Stimulated activated CD8-positive, alpha-beta memory T cell treated with anti-CD3 and anti-CD28 coated beads, Interleukin-2, amount 100 ng/mL, for 48 hours (primary cell): Measurements from ENCODE around the gene KSR1.
"Not testable (repeated sequence)": the region's sequence is repeated elsewhere in the genome, so short reads cannot be mapped to it uniquely, and the experiment has no call there.

ENCODE experiments used
- DNase-seq, 2 donors: peaks; one replicate each; pipeline ENCODE4 v3.0.0-alpha.2; 2020; ENCODE audit warnings: low read depth in 2 of 2

KSR1 gene

DNA sequence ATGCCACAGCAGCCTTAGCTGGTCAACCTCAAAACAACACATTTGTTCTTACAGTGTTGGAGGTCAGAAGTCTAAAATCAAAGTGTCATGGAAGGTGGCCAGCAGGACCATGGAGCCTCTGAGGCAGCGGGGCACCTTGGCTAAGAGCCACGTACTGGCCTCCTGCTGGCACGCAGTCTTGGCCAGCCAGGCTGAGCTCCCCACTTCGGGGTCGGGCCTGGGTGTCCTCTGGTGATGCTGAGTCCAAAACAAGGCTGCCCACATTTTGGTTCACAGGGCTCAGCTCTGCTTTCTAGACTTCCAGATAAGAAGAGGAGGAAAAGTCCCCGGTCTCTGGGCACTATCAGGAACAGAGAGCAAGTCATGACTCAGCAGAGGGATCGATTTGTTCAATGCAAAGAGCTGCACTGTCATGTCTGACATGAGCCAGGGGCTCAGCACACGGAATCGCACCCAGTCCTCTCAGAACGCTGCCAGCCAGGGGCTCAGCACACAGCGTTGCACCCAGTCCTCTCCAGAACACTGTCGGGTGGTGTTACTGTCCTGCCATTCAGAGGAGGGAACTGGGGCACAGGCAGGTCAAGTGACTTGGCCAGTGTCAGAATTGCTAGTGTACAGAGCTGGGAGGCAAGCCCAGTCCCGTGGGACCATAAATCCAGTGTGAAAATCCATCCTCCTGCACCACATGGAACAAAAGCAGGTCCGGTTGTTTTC is 177.2 kb downstream of the KSR1 start:
- no peak for DNase-seq

DNA sequence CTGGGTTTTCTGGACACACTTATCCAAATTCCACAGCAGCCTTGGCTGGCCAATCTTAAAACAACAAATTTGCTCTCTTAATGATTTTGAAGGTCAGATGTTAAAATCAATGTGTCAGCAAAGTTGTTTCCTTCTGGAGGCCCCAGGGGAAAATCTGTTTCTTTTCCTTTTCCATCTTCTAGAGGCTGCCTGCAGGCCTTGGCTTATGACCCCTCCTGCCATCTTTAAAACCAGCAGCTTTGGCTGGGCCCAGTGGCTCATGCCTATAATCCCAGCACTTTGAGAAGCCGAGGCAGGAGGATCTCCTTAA is 177.7 kb downstream of the KSR1 start:
- no peak for DNase-seq

DNA sequence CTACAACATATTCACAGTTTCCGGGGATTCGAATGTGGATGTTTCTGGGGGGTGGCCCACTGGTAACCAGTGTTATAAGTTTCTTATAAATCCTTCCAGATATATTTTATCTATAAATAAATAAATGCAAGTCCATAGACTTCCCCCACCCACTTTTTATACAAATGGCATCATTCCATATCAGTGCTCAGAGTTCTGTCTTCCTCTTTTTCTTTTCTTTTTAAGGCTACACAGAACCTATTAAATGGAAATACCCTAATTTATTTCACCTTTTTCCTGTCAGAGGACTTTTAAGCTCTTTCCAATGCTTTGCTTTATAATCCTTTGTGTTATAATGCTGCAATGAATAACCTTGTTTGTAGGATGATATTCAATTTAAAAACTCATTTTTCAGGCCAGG is 178.5 kb downstream of the KSR1 start:
- no peak for DNase-seq

DNA sequence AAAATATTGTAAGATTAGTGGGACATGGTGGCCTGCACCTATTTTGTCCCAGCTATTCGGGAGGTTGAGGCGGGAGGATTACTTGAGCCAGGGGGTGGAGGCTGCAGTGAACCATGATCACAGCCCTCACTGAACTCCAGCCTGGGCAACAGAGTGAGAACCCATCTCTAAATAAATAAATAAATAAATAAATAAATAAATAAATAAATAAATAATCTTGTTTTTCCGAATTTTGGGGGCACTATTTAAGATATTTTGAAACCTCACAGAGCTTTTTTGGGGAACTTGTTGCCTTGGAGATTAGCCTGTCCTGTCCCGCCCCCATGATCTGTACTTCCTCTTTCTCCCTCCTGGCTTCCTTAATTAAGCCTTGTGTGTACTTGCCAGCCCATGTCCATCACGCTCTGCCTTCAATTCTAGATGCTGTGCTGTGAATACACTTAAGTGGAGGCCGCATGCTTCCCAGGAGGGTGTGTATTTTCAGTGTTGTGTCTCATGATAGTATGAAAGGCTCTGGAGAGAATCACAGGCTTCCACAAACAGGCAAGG is 179.1 kb downstream of the KSR1 start:
- DNase-seq: no peak

DNA sequence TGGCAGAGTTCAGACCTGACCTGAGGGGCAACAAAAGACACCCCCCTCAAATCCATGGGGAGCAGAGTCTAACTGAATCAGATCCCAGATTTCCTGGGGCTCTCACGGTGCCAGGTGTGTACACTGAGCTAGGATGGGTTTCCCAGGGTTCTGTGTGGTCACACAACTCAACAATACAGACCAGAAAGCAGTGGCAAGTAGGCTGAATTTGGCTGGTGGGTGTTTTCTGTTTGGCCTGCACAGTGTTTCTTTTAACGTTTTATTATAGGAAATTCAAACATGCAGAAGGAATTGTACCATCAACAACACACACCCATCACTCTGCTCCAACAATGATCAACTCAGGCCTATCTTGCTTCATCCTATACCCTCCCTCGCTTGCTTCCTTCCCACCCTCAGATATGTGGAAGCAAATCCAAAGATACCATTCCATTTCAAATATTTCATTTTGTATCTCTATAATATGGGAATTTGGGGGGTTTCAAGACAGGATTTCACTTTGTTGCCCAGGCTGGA is 179.8 kb downstream of the KSR1 start:
- DNase-seq: not testable (repeated sequence)

DNA sequence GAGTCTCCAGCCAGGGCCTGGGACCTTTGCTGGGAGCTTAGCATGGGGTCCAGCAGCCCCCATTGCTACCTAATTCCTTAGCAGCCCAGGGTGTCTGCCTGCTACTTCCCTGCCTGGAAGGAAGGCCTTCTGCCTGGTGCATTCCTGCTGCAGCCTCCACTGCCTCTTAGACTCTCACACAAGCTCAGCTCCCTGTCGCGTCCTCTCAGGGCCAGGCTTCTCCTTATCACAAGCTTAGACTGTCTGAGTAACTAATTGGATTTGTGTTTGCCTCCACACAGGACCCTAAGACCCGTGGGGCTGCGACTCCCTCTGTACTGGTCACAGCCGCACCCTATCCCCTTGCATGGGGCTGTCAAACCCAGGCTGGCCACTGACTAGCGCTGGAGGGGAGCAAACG is 181.6 kb downstream of the KSR1 start:
- DNase-seq: not testable (repeated sequence)

DNA sequence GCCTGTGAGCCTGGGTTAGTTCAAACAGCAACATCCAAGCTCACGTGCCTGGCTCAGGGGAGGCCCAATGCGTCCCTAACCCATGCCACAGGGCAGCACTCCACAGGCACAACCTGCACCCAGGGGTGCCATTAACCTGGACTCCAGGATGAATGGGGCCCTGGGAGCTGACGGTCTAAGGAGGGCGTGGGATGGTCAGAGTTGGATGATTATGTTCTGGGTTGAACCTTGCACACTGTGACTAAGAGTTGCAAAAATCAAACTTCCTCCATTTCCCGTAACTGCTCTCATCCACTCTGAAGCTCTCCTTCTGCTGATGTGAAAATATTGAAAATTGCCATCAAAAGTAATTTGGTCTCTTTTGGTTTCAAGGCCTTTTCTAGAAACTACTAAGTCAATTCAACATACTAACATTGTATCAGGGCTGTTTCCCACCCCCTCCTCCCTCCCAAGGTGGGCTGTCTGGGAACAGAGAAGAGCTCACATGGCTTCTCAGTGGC is 182.2 kb downstream of the KSR1 start:
- DNase-seq: not testable (repeated sequence)

DNA sequence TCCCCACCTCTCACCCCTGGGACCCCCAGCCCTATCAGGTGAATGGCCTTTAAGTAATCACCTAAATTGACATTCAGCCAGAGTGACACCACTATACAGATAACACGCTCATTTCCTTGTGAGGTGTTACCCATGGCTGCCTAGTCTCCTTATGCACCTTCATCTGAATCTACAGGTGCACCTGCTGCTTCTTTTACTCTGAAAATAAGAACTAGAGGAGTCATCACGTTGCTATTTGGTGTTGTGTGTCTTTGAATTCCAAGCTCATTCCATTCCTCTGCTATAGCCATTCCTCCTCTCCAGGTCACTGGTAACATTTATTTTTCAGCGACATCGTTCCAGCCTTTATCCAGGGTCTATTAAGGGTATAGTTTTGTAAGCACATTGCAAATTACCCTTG is 184.5 kb downstream of the KSR1 start:
- no peak for DNase-seq

DNA sequence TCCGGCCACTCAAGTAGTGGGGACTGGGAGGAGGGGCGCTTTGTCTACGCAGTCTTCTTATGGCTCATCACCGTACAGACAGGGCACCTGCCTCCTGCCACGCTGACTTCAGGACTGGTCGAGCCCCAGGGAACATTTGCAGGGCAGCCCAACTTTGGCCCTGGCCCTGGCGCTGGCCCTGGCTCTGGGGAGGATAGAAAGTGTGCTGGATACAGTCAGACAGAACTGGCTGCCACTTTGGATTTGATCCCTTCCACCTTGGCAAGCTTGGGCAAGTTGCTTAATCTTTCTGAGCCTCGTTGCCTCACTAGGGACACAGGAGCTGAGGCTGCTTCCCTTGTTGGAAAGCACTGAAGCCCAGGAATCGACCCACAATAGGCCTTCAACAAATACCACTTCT is 188.3 kb downstream of the KSR1 start:
- DNase-seq: no peak

DNA sequence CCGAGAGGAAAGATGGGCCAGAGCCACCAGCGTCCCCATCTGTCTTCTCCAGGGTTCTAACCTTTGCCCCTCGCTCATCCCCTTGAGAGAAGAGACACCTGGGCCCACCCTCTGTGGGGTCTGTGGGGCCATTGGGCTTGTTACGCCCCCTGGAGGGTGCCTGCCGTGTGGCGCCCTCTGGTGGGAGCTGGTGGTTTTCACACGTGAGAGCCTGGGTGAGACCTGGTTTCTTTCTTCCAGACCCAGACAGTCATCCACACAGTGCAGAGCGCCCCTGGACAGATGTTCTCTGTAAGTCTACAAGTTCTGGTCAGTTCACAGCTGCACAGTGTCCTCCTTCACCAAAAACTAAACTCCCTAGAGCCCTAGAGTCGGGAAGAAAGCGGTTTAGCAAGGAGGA is 189.4 kb downstream of the KSR1 start:
- DNase-seq: not testable (repeated sequence)

DNA sequence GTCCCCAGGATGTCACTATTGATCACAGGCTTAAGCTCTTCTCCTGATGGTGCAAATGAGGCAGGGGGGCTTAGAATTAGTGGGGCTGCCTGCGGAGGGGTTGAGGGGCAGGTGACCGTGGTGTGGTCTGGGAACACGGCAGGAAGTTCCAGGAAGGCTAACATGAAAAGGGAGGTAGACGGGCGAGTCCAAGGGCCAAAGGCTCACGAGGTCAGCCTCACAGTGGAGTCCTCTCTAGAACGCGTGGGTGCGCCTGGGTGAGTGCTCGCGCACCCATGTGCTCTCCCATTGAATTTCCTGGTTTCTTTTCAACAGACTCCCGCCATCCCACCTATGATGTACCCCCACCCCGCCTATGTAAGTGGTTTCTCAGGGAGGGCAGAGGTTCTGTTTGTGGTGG is 190.0 kb downstream of the KSR1 start:
- no peak for DNase-seq

DNA sequence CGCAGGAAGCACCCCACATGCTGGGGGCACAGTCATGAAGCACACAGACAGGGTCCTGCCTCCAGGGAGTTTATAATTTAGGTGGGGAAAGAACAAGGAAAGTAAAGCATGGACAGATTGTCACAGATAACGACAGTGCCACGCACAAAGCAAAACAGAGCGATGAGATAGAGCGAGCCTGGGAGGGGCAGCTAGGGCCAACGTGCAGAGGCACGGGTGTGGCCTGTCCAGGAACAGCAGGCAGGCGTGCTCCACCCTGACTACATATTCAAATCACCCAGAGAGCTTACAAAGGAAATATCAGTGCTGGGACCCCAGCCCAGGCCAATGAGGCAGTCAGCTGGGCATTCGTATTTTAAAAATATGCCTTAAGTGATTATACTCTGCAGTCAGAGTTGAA is 191.5 kb downstream of the KSR1 start:
- DNase-seq: no peak

DNA sequence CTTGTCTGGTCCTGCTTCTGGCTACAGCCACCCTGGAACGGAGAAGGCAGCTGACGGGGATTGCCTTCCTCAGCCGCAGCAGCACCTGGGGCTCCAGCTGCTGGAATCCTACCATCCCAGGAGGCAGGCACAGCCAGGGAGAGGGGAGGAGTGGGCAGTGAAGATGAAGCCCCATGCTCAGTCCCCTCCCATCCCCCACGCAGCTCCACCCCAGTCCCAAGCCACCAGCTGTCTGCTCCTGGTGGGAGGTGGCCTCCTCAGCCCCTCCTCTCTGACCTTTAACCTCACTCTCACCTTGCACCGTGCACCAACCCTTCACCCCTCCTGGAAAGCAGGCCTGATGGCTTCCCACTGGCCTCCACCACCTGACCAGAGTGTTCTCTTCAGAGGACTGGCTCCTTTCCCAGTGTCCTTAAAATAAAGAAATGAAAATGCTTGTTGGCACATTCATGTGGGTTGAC is 192.9 kb downstream of the KSR1 start:
- DNase-seq: not testable (repeated sequence)

DNA sequence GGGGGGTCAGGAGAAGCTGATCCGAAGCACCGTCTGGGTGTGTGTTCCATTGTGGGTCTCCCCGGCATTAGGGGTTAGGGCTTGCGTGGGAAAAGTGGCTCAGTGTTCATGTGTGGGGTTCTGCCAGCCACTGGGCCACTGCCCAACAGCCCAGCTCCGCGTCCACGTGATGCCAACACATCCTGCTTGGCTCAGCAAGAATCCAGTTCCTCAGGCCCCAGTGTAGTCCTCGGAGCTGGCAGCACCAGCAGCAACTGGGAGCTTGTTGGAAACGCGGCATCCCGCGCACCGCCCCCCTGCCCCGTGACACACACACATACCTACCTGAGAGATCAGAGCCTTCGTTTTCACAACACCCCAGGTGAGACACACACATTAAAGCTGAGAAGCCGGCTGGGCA is 193.7 kb downstream of the KSR1 start:
- no peak for DNase-seq

DNA sequence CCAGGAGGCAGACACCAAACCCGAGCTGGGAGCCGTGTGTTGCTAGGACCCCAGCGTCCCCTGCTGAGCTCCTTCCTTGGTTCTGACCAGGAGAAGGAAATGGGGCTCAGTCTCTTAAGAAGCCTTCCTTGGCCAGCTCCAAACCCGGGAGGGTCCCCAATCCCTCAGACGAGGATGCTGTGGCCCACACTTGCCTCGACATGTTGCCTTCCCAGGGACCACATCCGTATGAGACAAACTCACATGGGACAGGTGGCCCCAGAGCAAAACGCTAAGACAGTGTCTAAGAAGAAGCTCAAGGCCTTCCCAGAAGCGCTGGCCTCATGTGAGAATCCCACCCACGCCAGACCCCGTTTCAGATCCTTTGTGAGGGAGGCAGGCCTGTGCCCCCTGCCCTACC is 194.6 kb downstream of the KSR1 start:
- DNase-seq: no peak

DNA sequence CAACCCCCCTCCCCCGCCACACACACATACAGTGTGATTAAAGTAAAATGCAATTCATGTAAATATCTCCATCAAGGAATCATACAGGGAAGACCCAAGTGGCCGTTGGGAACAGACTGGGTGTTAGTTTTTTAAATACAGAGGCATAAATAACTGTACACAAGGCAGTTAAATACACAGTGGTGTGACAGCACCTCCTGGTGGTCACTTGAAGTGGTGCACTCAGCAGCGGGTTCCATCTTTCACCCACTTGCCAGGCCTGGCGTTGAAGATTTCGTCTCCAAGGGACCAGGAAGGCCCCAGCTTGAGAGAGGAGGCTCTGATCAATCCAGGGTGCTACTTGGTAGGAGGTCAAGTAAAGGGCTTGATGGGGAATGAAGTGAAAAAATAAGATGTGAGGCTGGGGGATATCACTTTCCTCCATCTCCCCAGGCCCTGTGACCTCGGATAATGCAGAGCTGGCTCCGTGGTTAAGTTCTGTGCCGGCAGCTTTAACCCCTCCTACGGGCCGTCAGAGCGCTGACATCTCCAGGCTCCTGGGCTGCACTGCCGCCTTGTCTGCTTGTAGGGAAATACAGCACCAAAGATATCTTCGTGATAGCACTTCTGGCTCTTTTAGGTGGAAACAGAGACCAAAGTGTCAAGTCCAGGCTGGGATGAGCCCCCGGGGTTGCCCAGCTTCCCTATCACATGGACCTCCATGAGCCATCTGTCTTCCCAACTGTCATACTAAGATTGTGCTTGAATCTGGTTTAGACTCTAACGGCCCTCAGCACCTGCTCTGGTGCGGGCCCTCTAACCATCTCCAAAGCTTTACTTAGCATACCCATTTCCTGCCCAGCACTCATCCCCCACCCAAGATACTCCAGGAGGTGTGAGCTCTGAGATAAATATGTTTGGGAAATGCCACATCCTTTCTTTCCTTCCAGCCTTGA is 195.4 kb downstream of the KSR1 start:
- peak; percentile 45 to 57 for DNase-seq

DNA sequence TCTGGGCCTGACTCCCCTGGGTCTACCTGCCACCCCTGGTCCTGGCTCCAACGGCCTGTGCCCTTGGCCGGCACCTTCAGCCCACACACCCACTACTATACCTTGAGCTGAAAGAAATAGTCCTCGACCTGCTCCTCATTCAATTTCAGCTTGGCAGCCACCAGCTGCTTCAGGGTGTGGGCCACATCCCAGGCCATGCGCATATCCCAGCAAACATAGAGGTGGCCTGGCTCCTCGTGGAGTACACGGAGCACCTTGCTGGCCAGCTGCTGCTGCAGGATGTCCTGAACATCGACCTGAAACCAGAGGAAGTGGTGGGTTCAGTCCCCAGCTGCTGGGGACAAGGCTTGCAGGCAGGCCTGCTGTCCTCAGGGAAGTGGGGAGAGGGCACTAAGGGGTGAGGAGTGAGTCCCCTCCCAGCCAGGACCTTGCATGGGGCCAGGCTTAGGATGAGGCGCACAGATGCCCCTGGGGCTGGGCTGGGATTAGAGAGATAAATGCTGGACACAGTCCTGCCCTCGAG is 197.3 kb downstream of the KSR1 start:
- not testable (repeated sequence) for DNase-seq

DNA sequence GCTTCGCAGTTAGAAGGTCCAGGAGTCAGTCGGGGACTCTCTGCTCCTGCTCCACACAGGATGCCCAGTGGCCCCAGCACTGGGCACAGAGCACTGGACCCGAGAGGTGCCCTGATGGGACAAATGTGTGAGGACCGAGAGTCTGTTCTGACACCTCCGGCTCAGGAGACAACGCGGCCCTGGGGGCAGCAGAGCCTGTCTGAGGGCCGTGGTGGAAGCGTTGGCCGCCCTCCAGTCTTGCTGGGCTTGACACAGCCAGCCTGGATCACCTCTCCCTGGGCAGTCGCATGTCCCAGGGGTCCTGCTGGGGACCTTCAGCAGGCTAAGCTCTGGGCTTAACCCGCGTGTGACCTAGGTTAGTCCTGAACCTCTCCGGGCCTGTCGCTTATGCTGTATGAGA is 197.9 kb downstream of the KSR1 start:
- no peak for DNase-seq

DNA sequence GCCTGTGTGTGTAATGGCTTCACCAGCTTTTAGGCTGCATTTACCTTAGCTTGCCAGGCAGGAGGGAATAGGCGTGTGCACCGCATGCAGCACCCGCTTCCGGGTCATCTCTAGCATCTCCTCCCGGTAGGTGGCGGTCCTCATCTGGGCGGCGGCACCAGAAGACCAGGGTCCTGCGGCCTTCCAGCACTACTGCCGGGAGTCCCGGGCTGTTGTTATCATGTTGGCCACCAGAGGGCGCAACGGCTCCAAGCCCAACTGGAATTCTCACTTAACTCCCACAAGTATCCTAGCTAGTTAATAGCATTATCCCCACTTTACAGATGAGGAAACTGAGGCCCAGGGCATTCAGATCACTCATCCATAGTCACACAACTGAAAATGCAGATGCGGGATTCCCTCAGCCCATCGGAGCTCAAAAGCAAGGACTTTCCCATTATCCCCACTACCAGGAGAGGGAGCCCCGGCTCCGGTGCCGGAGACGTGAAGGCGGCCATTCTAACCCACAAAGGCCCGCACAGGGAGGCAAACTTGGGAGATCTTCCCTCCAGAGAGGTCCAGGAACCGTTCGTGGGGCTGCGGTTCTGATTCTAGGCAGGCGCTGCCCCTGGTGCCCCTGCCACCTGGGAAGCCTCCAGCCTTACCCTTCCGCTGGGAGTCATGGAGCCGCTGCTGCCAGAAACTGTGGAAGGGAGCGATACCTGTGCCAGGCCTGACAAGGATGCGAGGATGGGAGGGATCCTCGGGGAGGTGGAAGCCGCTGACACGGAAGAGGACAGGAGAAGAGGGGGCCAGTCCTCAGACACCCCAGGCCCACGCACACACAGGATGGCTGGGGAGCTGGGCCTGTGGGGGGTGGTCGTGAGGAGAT is 198.6 kb downstream of the KSR1 start:
- peak; percentile 65 to 72 for DNase-seq

DNA sequence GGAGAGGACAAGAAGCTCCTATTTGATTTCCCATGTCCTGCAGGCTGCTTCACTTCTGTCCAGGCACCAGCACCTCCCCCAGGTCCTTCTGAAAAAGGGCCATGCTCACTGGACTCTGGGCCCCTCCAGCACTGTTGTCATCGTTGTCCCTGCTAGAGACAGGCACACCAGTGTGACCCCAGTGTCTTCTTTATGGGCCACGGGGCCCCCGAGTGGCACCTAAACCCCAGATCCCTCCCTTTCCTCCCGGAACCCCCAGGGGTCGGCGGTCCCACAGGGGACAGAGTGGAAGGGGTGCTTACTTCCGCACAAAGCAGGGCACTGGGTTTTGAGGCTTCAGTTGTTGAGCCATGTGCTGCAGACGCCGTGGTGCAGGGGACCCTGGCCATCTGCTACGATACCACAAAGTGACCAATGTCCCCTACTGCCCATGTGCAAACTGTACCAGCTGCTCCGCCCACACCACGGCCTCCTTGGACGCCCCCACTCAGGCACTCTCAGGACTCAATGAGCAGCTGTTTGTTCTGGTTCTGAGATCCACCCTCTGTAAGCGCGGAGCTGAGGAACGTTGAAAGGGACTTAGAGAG is 199.4 kb downstream of the KSR1 start:
- not testable (repeated sequence) for DNase-seq

DNA sequence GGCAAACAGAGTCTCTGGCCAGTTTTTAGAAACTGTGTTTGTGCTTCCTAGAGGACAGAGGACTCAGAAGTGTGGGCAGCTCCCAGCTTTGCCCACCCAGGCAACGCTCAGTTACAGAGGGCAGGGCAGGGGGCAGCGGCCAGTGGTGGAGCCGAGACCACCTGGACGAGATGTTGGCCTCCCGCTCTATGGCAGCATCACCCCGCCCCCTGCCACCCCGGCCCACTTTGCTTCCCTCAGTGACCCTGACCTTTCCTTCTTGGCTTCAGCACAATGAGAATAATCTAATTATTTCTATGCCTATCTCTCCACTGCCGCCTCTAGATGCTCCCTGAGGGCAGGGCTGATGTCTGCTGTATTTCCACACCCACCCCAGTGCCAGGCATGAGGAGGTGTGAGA is 200.4 kb downstream of the KSR1 start:
- not testable (repeated sequence) for DNase-seq
